ENCODE results near the gene YWHAH. TPM values are rescaled to one million over a fixed set of nuclear protein-coding genes. Genes with fewer than 3 reads are reported as not detected.

The YWHAH gene
- total and polyA plus RNA-seq, 2 experiments from 2014 or later, result 168 to 237 TPM

DNA sequence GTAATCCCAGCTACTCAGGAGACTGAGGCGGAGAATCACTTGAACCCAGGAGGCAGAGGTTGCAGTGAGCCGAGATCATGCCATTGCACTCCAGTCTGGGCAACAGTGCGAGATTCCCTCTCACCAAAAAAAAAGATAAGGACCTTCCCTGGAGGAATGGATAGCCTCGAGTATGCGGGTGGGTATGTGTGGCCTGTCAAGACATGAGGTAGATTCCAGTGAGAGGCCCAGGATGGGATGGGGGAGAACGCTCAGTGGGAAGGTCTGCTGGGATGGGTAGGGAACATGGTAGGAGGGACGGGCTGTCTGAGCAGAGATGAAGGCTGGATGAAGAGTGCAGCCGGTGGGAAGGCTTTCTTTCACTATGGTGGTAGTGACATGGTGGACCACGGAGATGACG lies 39.0 kb upstream of the YWHAH start:
- in situ Hi-C loops (cut with MboI), result no loop called here

DNA sequence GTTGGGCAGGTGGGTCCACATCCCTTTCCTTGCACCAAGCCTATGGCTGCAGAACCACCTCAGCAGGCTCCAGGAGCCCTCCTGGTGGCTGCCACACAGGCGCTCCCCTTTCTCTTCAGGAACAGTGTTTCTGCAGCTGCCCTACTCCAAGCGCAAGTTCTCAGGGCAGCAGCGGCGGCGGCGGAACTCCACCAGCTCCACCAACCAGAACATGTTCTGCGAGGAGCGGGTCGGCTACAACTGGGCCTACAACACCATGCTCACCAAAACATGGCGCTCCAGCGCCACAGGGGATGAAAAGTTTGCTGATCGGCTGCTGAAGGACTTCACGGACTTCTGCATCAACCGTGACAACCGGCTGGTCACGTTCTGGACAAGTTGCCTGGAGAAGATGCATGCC lies 38.2 kb upstream of the YWHAH start:
- no peak for DNase-seq
- Histone ChIP-seq H3K9me2 (ENCODE audit: insufficient read depth) (no peaks in the 10 kb centered on the region), H4K20me1 (ENCODE audit: insufficient read depth) (no peaks in the 10 kb centered on the region), H3K9ac (no peak overlapping the region), H3K4me3 (no peak overlapping the region), H3K36me3 (ENCODE audit: low read depth) (no peaks in the 10 kb centered on the region), H3K79me2 (ENCODE audit: insufficient read depth) (no peaks in the 10 kb centered on the region), H3F3A (ENCODE audit: insufficient read depth) (no peaks in the 10 kb centered on the region), H2AFZ (no peak overlapping the region), H3K4me1 (ENCODE audit: insufficient read depth) (no peaks in the 10 kb centered on the region), H3K9me3 (ENCODE audit: low read depth) (no peaks in the 10 kb centered on the region), H3K4me2 (ENCODE audit: unreplicated experiment) (no peak overlapping the region), H3K27ac (no peak overlapping the region), H3K27me3 (replicated peaks; ENCODE audit: insufficient read depth) (no peaks in the 10 kb centered on the region)
- TF ChIP-seq EZH2 (IDR thresholded peaks at IDR 0.05; ENCODE audit: insufficient read depth, poor library complexity, severe bottlenecking), result no peak
- no peak for TF ChIP-seq EZH2phosphoT487 (IDR thresholded peaks at IDR 0.05; ENCODE audit: insufficient read depth, low read depth)
- in situ Hi-C loops (cut with MboI), result no loop called here
- WGBS, 2 experiments (ENCODE audit: low coverage in 1 of 2, low lambda C conversion rate in 2 of 2, missing lambda C conversion rate in 2 of 2), result 96 to 98% methylated on average over 16 of the region's 16 CpGs

More for the DNA sequence above, 39.0 kb upstream of the YWHAH start:
- 93 to 95% methylated on average over 10 of the region's 10 CpGs for WGBS, 2 experiments (ENCODE audit: low coverage in 1 of 2, low lambda C conversion rate in 2 of 2, missing lambda C conversion rate in 2 of 2)
- TF ChIP-seq EZH2 (IDR thresholded peaks at IDR 0.05; ENCODE audit: insufficient read depth, poor library complexity, severe bottlenecking) (no peak), EZH2phosphoT487 (IDR thresholded peaks at IDR 0.05; ENCODE audit: insufficient read depth, low read depth) (no peak)
- H3K4me3 ChIP-seq, result no peak overlapping the region
- H3K27me3 ChIP-seq (replicated peaks; ENCODE audit: insufficient read depth), result no peaks in the 10 kb centered on the region
- H3K4me1 ChIP-seq (ENCODE audit: insufficient read depth), result no peaks in the 10 kb centered on the region
- no peak overlapping the region for H3K4me2 ChIP-seq (ENCODE audit: unreplicated experiment)
- no peaks in the 10 kb centered on the region for H4K20me1 ChIP-seq (ENCODE audit: insufficient read depth)
- H3K79me2 ChIP-seq (ENCODE audit: insufficient read depth), result no peaks in the 10 kb centered on the region
- no peak overlapping the region for H3K9ac ChIP-seq
- H3K27ac ChIP-seq, result no peak overlapping the region
- no peaks in the 10 kb centered on the region for H3K9me3 ChIP-seq (ENCODE audit: low read depth)
- DNase-seq, result no peak
- no peak overlapping the region for H2AFZ ChIP-seq
- no peaks in the 10 kb centered on the region for H3F3A ChIP-seq (ENCODE audit: insufficient read depth)
- H3K36me3 ChIP-seq (ENCODE audit: low read depth), result no peaks in the 10 kb centered on the region
- H3K9me2 ChIP-seq (ENCODE audit: insufficient read depth), result no peaks in the 10 kb centered on the region

DNA sequence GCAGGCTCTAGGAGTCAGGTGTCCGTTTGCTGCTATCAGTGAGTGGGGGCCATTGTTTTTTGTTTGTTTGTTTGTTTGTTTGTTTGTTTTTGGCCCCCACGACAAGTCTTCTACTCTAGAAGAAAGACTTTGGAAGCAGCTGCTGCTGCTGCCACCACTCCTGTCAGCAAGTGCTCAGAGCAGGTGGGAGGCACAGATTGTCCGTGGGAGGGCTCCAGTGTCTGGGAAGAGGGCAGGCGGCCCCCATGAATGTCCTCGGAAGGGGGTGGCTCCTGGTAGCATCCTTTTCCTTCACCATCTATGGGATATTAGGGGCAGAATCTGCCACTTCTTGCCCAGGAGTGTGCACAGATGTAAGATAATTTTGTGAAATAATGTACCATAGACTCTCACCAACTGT lies 37.8 kb upstream of the YWHAH start:
- no peaks in the 10 kb centered on the region for H4K20me1 ChIP-seq (ENCODE audit: insufficient read depth)
- H3K9me2 ChIP-seq (ENCODE audit: insufficient read depth), result no peaks in the 10 kb centered on the region
- no peak overlapping the region for H3K4me3 ChIP-seq
- no peaks in the 10 kb centered on the region for H3K36me3 ChIP-seq (ENCODE audit: low read depth)
- TF ChIP-seq EZH2phosphoT487 (IDR thresholded peaks at IDR 0.05; ENCODE audit: insufficient read depth, low read depth) (no peak), EZH2 (IDR thresholded peaks at IDR 0.05; ENCODE audit: insufficient read depth, poor library complexity, severe bottlenecking) (no peak)
- no peak overlapping the region for H3K4me2 ChIP-seq (ENCODE audit: unreplicated experiment)
- no peaks in the 10 kb centered on the region for H3F3A ChIP-seq (ENCODE audit: insufficient read depth)
- no peaks in the 10 kb centered on the region for H3K9me3 ChIP-seq (ENCODE audit: low read depth)
- no peaks in the 10 kb centered on the region for H3K27me3 ChIP-seq (replicated peaks; ENCODE audit: insufficient read depth)
- H2AFZ ChIP-seq, result no peak overlapping the region
- H3K27ac ChIP-seq, result no peak overlapping the region
- in situ Hi-C loops (cut with MboI), result no loop called here
- no peaks in the 10 kb centered on the region for H3K4me1 ChIP-seq (ENCODE audit: insufficient read depth)
- no peaks in the 10 kb centered on the region for H3K79me2 ChIP-seq (ENCODE audit: insufficient read depth)
- no peak for DNase-seq
- WGBS, 2 experiments (ENCODE audit: low coverage in 1 of 2, low lambda C conversion rate in 2 of 2, missing lambda C conversion rate in 2 of 2), result 78 to 82% methylated on average over 5 of the region's 5 CpGs
- no peak overlapping the region for H3K9ac ChIP-seq

DNA sequence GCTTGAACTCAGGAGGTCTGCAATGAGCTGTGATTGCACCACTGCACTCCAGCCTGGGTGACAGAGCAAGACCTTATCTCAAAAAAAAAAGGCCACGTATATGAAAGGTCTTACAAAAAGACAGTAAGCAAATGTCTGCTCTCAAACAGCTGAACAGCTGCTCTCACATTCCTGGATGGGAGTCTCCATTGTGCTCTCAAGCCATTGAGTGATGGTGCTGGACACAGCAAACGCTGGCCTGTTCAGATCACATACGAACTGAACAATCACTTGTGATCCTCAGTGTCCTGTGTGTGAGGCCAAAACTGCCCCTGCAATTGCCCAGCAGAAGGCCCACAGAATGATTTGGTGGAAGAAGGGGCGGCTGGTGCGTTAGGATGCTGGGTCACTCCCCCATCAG lies 34.4 kb upstream of the YWHAH start:
- no peak overlapping the region for H3K4me3 ChIP-seq
- in situ Hi-C loops (cut with MboI), result no loop called here
- H3F3A ChIP-seq (ENCODE audit: insufficient read depth), result no peaks in the 10 kb centered on the region
- DNase-seq, result no peak
- no peaks in the 10 kb centered on the region for H3K9me2 ChIP-seq (ENCODE audit: insufficient read depth)
- no peak overlapping the region for H3K9ac ChIP-seq
- no peaks in the 10 kb centered on the region for H4K20me1 ChIP-seq (ENCODE audit: insufficient read depth)
- H3K79me2 ChIP-seq (ENCODE audit: insufficient read depth), result no peaks in the 10 kb centered on the region
- H2AFZ ChIP-seq, result no peak overlapping the region
- H3K4me2 ChIP-seq (ENCODE audit: unreplicated experiment), result no peak overlapping the region
- no peaks in the 10 kb centered on the region for H3K36me3 ChIP-seq (ENCODE audit: low read depth)
- H3K27me3 ChIP-seq (replicated peaks; ENCODE audit: insufficient read depth), result no peaks in the 10 kb centered on the region
- no peaks in the 10 kb centered on the region for H3K4me1 ChIP-seq (ENCODE audit: insufficient read depth)
- no peaks in the 10 kb centered on the region for H3K9me3 ChIP-seq (ENCODE audit: low read depth)
- TF ChIP-seq EZH2 (IDR thresholded peaks at IDR 0.05; ENCODE audit: insufficient read depth, poor library complexity, severe bottlenecking) (no peak), EZH2phosphoT487 (IDR thresholded peaks at IDR 0.05; ENCODE audit: insufficient read depth, low read depth) (no peak)
- no peak overlapping the region for H3K27ac ChIP-seq
- 96 to 97% methylated on average over 5 of the region's 5 CpGs for whole genome bisulfite sequencing, 2 experiments (ENCODE audit: low coverage in 1 of 2, low lambda C conversion rate in 2 of 2, missing lambda C conversion rate in 2 of 2)

Data from GM23248 (cell line).